ENCODE results near the gene WDR12.

GRCh38 chr2:202870431-202871299 is 40.8 kb downstream of the WDR12 start:
- TF ChIP-seq CTCF (IDR thresholded peaks at IDR 0.05; ENCODE audit: extremely low read depth in 1 of 2, insufficient read depth in 1 of 2, low read depth in 1 of 2, low read length in 2 of 2) (peak; percentile 58 to 63), POLR2AphosphoS5 (IDR thresholded peaks at IDR 0.05; ENCODE audit: insufficient read depth, low read depth, low read length) (no peak), EZH2 (IDR thresholded peaks at IDR 0.05; ENCODE audit: borderline replicate concordance, low read depth, low read length, severe bottlenecking) (no peak), POLR2A (IDR thresholded peaks at IDR 0.05; ENCODE audit: low read depth, low read length) (no peak)

Measured in endothelial cell of umbilical vein (primary cell).